OCI-LY3 (cell line): Measurements from ENCODE around the gene PLCL1.

Experiments
- EZH2phosphoT487 ChIP-seq: fragments of 200-600 bp; shearing (Covaris generic); IDR thresholded peaks from 2 replicates; pipeline ENCODE4 v1.6.1; 2018; ENCODE audit warnings: antibody characterized with exemption, mixed run types, low read depth
- TF ChIP-seq, protein P1 (sequence below): fragments of 200-600, 300-600 bp; sonication (generic); IDR thresholded peaks from 2 replicates; pipeline ENCODE4 v1.5.1; 2014; ENCODE audit warnings: antibody characterized with exemption, low read length, low read depth

DNA sequence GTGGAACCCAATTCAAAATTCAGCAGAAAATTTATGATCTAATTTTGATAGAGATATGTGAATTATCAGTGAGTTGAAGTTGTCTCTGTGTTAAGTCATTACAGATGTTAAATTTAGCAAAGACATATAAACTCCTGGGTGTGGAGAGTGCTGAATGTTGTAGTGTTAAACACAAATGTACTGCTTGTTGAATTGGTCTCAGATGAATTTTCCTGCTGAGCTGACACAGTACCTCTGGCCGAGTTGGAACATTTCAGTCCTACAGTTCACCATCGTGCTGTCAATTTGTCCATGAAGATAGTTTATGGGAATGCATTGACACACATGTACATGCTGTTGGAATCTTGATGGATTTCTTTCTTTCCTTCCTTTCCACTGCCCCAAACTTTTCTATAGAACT is 255.9 kb downstream of the PLCL1 start:
- TF ChIP-seq, protein P1, sequence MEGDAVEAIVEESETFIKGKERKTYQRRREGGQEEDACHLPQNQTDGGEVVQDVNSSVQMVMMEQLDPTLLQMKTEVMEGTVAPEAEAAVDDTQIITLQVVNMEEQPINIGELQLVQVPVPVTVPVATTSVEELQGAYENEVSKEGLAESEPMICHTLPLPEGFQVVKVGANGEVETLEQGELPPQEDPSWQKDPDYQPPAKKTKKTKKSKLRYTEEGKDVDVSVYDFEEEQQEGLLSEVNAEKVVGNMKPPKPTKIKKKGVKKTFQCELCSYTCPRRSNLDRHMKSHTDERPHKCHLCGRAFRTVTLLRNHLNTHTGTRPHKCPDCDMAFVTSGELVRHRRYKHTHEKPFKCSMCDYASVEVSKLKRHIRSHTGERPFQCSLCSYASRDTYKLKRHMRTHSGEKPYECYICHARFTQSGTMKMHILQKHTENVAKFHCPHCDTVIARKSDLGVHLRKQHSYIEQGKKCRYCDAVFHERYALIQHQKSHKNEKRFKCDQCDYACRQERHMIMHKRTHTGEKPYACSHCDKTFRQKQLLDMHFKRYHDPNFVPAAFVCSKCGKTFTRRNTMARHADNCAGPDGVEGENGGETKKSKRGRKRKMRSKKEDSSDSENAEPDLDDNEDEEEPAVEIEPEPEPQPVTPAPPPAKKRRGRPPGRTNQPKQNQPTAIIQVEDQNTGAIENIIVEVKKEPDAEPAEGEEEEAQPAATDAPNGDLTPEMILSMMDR, result no peak
- TF ChIP-seq EZH2phosphoT487, result no peak
